ENCODE data around the gene PLXNC1. TPM values are rescaled to one million over a fixed set of nuclear protein-coding genes. Genes with fewer than 3 reads are reported as not detected.

PLXNC1 gene
- total and polyA plus RNA-seq, 2 donors (not counting 1 experiment from before 2014, with no cell fraction given), result 15.1 to 86.9 TPM

GRCh38 chr12:94110258-94110657 lies 38.1 kb upstream of the PLXNC1 start:
- H3K9me3 ChIP-seq (ENCODE audit: control insufficient read depth, insufficient read depth, low read depth, low read length), result no peaks in the 10 kb centered on the region
- TF ChIP-seq EZH2 (IDR thresholded peaks at IDR 0.05; ENCODE audit: low read length, missing control alignments) (no peak), CTCF (conservative IDR thresholded peaks at IDR 0.05 in 1 of 2, IDR thresholded peaks at IDR 0.05 in 1 of 2; ENCODE audit: low read depth in 1 of 2, low read length in 2 of 2) (no peak)
- no peak for DNase-seq (ENCODE audit: low read depth in 2 of 2)

GRCh38 chr12:94111302-94111701 lies 37.1 kb upstream of the PLXNC1 start:
- no peak for DNase-seq (ENCODE audit: low read depth in 2 of 2)
- no peaks in the 10 kb centered on the region for H3K79me2 ChIP-seq (ENCODE audit: control insufficient read depth, insufficient read depth, low read length)
- H3K27me3 ChIP-seq (ENCODE audit: control insufficient read depth, insufficient read depth, low read length), result peaks cover 1% of the 10 kb centered on the region
- H2AFZ ChIP-seq (ENCODE audit: low read length), result no peak overlapping the region
- H4K20me1 ChIP-seq (ENCODE audit: control insufficient read depth, extremely low read depth, insufficient read depth, low read length), result no peaks in the 10 kb centered on the region
- H3K36me3 ChIP-seq (ENCODE audit: control insufficient read depth, insufficient read depth, low read length), result no peaks in the 10 kb centered on the region
- no peaks in the 10 kb centered on the region for H3K9me3 ChIP-seq (ENCODE audit: control insufficient read depth, insufficient read depth, low read depth, low read length)
- no peak overlapping the region for H3K4me2 ChIP-seq (ENCODE audit: extremely low read depth, insufficient read depth, low read length)
- no peak overlapping the region for H3K27ac ChIP-seq (ENCODE audit: insufficient read depth, low read length)
- H3K4me3 ChIP-seq (replicated peaks in 1 of 4; ENCODE audit: control extremely low read depth in 1 of 4, insufficient read depth in 1 of 4, low read depth in 3 of 4, low read length in 4 of 4), result no peak overlapping the region
- TF ChIP-seq CTCF (conservative IDR thresholded peaks at IDR 0.05 in 1 of 2, IDR thresholded peaks at IDR 0.05 in 1 of 2; ENCODE audit: low read depth in 1 of 2, low read length in 2 of 2) (no peak), EZH2 (IDR thresholded peaks at IDR 0.05; ENCODE audit: low read length, missing control alignments) (no peak)
- peaks cover 3% of the 10 kb centered on the region for H3K4me1 ChIP-seq (ENCODE audit: control insufficient read depth, extremely low read depth, insufficient read depth, low read length)
- H3K9ac ChIP-seq (ENCODE audit: insufficient read depth, low read length), result no peak overlapping the region

More at GRCh38 chr12:94110258-94110657, 38.1 kb upstream of the PLXNC1 start:
- H3K4me3 ChIP-seq (replicated peaks in 1 of 4; ENCODE audit: control extremely low read depth in 1 of 4, insufficient read depth in 1 of 4, low read depth in 3 of 4, low read length in 4 of 4), result no peak overlapping the region
- no peaks in the 10 kb centered on the region for H3K79me2 ChIP-seq (ENCODE audit: control insufficient read depth, insufficient read depth, low read length)
- peaks cover 3% of the 10 kb centered on the region for H3K4me1 ChIP-seq (ENCODE audit: control insufficient read depth, extremely low read depth, insufficient read depth, low read length)
- no peaks in the 10 kb centered on the region for H4K20me1 ChIP-seq (ENCODE audit: control insufficient read depth, extremely low read depth, insufficient read depth, low read length)
- peaks cover 5% of the 10 kb centered on the region for H3K27me3 ChIP-seq (ENCODE audit: control insufficient read depth, insufficient read depth, low read length)
- H3K27ac ChIP-seq (ENCODE audit: insufficient read depth, low read length), result no peak overlapping the region
- H3K4me2 ChIP-seq (ENCODE audit: extremely low read depth, insufficient read depth, low read length), result no peak overlapping the region
- no peaks in the 10 kb centered on the region for H3K36me3 ChIP-seq (ENCODE audit: control insufficient read depth, insufficient read depth, low read length)
- no peak overlapping the region for H3K9ac ChIP-seq (ENCODE audit: insufficient read depth, low read length)
- H2AFZ ChIP-seq (ENCODE audit: low read length), result no peak overlapping the region

- H3K79me2 ChIP-seq (ENCODE audit: control insufficient read depth, insufficient read depth, low read length), result no peaks in the 10 kb centered on the region
- no peaks in the 10 kb centered on the region for H3K27me3 ChIP-seq (ENCODE audit: control insufficient read depth, insufficient read depth, low read length)
- no peaks in the 10 kb centered on the region for H3K9me3 ChIP-seq (ENCODE audit: control insufficient read depth, insufficient read depth, low read depth, low read length)
- H3K4me1 ChIP-seq (ENCODE audit: control insufficient read depth, extremely low read depth, insufficient read depth, low read length), result peaks cover 3% of the 10 kb centered on the region
- no peaks in the 10 kb centered on the region for H3K36me3 ChIP-seq (ENCODE audit: control insufficient read depth, insufficient read depth, low read length)
- DNase-seq (ENCODE audit: low read depth in 2 of 2), result no peak
- no peak overlapping the region for H3K9ac ChIP-seq (ENCODE audit: insufficient read depth, low read length)
- no peak overlapping the region for H2AFZ ChIP-seq (ENCODE audit: low read length)
- H3K27ac ChIP-seq (ENCODE audit: insufficient read depth, low read length), result no peak overlapping the region
- H3K4me2 ChIP-seq (ENCODE audit: extremely low read depth, insufficient read depth, low read length), result no peak overlapping the region
- no peak overlapping the region for H3K4me3 ChIP-seq (replicated peaks in 1 of 4; ENCODE audit: control extremely low read depth in 1 of 4, insufficient read depth in 1 of 4, low read depth in 3 of 4, low read length in 4 of 4)
- H4K20me1 ChIP-seq (ENCODE audit: control insufficient read depth, extremely low read depth, insufficient read depth, low read length), result no peaks in the 10 kb centered on the region
- TF ChIP-seq EZH2 (IDR thresholded peaks at IDR 0.05; ENCODE audit: low read length, missing control alignments) (no peak), CTCF (conservative IDR thresholded peaks at IDR 0.05 in 1 of 2, IDR thresholded peaks at IDR 0.05 in 1 of 2; ENCODE audit: low read depth in 1 of 2, low read length in 2 of 2) (no peak)
Measured at GRCh38 chr12:94112121-94112520, 36.3 kb upstream of the PLXNC1 start.

Data from fibroblast of lung (primary cell).